GM19397 (cell line): ENCODE measurements around the gene NBDY.
"Not testable (repeated sequence)": the region's sequence is repeated elsewhere in the genome, so short reads cannot be mapped to it uniquely, and the experiment has no call there.

Source experiments
- ATAC-seq: cut with Tn5 transposase; IDR thresholded peaks from one replicate; pipeline ENCODE4 v1.9.1; 2021; ENCODE audit warnings: mild to moderate bottlenecking, moderate library complexity; ENCODE audit not compliant: unreplicated experiment

Gene NBDY

DNA sequence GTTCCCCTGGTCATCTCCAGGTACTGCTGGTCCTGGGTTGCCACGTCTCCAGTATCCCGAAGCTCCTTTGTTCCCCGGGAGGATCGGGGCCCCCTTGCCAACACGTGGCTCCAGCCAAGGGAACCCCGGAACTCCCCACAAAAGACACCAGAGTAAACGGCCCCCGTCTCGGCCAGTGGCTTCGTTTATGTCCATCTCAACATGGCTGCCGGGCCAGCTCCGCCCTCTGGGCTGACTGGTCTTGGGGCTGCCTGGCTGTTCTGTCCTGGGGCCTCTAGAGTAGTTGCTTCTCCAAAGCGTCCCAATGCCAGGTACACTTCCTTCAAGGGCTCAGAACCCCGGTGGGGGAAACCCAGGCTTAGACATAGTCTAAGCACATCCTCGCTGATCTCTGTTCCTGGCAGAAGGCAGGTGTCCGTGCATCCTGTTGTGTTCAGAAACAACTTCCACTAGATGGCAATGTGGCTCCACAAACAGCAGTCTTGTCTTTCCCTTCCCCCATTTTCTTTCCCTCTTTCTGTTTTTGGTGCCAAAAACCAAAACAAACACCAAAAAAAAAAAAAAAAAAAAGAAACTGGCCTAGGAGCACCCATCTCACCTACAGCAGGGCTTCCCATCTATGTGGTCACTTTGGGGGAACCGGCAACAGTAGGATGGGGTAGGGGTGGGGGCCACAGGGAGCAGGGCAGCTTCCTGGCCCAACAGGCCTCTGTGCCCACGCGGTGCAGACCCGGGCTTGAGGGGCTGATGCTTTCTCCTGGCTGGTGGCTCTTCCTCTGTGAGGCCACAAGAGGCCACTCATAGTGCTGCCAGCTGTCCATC, 35.3 kb downstream of the NBDY start:
- peak; percentile 57 for ATAC-seq

DNA sequence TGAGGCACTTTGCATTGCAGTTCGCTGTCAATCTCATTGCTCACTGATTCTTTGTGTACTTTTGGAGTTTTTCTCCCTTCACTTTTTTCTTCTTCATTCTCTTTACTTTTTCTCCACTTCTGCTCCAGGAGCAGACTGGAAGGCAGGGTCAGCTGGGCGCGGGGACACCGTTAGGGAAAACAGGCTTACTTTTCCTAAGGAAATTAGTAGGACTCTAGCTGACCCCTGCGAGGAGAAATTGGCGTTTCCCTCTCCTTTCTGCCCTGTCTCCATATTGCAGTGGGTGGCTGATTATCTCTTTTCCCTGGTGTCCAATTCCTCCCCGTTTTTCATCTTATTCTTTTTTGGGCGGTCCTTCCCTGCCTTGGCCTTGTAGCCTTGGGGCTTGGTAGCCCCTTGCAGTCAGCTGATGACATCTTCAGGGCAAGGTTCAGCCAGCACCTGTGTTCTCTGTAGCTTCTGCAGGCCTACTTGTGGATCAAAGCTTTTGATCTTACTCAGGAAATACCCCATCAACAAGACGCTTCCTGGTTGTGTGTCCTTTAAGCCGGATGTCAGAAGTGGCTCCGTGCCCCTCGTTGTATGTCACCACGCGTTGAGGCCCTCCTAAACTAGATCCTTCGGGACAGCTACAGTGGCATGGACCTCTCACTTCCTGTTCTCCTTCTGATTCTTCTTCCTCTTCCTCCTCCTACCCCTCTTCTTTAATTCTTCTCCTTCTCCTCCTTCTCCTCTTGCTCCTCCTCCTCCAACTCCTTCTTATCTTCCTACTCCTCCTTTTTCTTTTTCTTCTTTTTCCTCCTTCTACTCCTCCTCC, 36.1 kb downstream of the NBDY start:
- ATAC-seq = peak; percentile 37

DNA sequence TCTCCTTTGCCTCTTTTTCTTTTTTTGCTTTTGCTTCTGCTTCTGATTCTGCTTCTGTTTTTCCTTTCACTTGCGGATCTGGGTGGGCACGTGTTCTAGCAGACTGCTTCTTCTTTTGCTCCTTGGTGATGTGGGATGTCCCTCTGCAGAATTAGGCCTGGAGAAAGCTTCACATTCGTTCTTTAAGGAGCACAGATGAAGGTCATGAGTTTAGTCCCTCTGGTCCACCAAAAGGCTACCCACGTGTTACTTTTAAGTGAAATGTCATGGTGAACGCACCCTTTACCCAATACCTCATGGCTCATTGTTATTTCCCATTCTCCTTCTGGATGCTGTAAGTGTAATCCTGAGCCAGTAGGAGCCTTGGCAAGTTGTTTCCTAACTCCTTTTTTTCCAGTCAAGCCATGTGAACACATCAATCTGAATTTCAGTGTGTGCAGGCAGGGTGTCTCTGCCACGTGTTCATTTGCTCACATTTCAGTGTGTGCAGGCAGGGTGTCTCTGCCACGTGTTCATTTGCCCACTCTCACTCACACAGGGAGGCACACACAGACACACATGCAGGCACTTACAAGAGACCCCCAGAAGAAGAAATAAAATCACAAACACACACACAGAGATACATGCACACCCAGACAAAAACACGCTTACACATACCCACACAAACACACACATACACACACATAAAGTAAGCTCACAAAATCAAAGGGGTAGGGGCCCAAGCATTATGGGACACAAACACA, 36.9 kb downstream of the NBDY start:
- no peak for ATAC-seq

DNA sequence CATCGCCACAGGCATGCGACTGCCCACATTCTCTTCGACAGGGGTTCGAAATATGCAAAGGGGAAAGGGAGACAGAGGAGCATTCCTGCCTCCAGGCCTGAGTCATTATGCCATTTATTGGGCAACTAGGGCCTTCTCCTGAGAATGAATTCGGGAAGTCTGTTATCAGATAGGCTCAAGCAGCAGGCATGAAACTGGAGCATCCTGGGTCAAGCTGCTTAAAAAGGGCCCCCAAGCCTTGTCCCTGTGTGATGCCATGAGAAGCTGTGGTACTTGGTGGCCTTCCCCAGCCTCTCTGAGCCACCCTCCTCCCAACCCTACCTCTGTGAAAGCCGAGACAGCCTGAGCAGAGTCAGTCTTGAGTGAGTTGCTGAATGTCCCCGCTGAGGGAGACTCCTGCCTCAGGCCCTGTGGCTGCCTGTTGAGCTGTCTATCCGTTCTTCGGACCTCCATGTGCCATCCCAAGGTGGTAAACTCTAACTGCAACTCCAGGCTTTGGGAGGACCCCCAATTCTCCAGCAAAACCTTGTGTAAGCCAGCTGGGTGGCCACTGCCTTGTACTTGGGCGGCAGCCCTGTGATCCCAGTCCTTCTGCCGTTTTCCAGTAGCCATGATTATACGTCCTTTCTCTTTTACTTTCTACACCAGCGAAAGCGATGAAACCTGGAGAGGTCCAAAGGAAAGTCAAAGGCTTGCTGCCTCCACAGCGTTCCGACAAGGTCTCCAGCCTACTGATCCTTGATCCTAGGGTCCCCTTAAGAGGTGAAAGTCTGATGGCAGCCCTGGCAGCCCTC, 37.7 kb downstream of the NBDY start:
- ATAC-seq = no peak

DNA sequence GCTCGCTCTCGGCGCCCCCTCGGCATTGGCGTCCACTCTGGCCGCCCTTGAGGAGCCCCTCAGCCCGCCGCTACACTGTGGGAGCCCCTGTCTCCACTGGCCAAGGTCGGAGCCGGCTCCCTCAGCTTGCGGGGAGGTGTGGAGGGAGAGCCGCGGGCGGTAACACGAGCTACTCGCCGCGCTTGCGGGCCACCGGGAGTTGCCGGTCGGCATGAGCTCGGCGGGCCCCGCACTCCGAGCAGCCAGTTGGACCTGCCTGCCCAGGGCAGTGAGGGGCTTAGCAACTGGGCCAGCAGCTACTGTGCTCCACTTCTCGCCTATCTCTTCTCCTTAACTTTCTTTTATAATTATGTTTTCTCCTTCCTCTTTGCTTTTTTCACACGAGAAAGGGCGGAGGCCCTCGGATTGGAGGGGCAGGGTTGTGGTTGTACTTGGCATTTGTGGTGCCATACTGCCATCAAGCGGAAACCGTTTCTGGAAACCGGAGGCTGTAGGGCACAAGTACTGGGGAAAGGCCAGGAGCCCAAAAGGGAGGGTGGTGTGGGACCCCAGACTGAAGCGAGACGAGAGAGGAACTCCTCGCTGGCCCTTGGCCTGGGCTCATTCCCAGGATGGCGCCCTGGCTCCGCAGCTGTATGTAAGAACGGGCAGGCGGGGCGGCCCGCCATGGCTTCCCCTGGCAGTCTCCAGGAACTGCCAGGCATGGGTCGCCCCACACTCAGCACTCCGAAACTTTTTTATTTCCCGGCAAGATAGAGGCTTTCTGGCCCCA, 38.5 kb downstream of the NBDY start:
- ATAC-seq = not testable (repeated sequence)

DNA sequence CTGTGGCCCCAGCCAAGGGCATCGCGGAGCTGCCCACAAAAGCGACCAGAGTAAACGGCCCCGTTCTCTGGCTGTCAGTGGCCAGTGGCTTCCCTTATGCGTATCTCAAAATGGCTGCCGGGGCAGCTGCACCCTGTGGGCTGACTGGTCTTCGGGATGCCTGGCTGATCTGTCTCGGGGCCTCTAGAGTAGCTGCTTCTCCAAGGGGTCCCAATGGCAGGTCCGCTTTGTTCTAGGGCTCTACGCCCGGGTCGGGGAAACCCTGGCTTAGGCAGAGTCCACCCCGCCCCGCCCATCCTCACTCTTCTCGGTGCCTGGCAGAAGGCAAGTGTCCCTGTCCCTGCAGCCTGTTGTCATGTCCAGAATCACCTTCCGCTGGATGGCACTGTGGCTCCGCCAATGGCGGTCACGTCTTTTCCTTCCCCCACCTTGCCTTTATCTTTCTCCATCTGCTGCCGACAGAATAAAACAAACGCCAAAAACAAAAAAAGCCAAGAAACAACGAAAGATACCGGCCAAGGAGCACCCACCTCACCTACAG, 39.1 kb downstream of the NBDY start:
- not testable (repeated sequence) for ATAC-seq

DNA sequence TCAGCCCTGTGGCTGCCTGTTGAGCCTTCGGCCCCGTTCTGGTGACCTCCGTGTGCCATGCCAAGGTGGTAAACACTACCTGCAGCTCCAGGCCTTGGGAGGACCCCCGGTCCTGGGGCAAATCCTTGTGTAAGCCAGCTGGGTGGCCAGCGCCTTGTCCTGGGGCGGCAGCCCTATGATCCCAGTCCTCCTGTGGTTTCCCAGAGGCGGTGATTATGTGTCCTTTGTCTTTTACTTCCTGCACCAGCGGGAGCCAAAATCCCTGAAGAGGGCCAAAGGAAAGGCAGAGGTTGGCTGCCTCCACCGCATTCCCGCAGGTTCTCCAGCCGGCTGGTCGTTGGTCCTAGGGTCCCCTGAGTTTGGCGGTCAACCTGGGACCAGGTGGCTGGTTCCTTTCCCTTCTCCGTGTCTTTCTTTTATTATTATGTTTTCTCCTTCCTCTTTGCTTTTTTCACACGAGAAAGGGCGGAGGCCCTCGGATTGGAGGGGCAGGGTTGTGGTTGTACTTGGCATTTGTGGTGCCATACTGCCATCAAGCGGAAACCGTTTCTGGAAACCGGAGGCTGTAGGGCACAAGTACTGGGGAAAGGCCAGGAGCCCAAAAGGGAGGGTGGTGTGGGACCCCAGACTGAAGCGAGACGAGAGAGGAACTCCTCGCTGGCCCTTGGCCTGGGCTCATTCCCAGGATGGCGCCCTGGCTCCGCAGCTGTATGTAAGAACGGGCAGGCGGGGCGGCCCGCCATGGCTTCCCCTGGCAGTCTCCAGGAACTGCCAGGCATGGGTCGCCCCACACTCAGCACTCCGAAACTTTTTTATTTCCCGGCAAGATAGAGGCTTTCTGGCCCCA, 43.9 kb downstream of the NBDY start:
- not testable (repeated sequence) for ATAC-seq

DNA sequence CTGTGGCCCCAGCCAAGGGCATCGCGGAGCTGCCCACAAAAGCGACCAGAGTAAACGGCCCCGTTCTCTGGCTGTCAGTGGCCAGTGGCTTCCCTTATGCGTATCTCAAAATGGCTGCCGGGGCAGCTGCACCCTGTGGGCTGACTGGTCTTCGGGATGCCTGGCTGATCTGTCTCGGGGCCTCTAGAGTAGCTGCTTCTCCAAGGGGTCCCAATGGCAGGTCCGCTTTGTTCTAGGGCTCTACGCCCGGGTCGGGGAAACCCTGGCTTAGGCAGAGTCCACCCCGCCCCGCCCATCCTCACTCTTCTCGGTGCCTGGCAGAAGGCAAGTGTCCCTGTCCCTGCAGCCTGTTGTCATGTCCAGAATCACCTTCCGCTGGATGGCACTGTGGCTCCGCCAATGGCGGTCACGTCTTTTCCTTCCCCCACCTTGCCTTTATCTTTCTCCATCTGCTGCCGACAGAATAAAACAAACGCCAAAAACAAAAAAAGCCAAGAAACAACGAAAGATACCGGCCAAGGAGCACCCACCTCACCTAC, 44.5 kb downstream of the NBDY start:
- not testable (repeated sequence) for ATAC-seq

DNA sequence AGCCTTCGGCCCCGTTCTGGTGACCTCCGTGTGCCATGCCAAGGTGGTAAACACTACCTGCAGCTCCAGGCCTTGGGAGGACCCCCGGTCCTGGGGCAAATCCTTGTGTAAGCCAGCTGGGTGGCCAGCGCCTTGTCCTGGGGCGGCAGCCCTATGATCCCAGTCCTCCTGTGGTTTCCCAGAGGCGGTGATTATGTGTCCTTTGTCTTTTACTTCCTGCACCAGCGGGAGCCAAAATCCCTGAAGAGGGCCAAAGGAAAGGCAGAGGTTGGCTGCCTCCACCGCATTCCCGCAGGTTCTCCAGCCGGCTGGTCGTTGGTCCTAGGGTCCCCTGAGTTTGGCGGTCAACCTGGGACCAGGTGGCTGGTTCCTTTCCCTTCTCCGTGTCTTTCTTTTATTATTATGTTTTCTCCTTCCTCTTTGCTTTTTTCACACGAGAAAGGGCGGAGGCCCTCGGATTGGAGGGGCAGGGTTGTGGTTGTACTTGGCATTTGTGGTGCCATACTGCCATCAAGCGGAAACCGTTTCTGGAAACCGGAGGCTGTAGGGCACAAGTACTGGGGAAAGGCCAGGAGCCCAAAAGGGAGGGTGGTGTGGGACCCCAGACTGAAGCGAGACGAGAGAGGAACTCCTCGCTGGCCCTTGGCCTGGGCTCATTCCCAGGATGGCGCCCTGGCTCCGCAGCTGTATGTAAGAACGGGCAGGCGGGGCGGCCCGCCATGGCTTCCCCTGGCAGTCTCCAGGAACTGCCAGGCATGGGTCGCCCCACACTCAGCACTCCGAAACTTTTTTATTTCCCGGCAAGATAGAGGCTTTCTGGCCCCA, 49.3 kb downstream of the NBDY start:
- ATAC-seq = not testable (repeated sequence)

DNA sequence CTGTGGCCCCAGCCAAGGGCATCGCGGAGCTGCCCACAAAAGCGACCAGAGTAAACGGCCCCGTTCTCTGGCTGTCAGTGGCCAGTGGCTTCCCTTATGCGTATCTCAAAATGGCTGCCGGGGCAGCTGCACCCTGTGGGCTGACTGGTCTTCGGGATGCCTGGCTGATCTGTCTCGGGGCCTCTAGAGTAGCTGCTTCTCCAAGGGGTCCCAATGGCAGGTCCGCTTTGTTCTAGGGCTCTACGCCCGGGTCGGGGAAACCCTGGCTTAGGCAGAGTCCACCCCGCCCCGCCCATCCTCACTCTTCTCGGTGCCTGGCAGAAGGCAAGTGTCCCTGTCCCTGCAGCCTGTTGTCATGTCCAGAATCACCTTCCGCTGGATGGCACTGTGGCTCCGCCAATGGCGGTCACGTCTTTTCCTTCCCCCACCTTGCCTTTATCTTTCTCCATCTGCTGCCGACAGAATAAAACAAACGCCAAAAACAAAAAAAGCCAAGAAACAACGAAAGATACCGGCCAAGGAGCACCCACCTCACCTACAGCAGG, 50.0 kb downstream of the NBDY start:
- not testable (repeated sequence) for ATAC-seq

DNA sequence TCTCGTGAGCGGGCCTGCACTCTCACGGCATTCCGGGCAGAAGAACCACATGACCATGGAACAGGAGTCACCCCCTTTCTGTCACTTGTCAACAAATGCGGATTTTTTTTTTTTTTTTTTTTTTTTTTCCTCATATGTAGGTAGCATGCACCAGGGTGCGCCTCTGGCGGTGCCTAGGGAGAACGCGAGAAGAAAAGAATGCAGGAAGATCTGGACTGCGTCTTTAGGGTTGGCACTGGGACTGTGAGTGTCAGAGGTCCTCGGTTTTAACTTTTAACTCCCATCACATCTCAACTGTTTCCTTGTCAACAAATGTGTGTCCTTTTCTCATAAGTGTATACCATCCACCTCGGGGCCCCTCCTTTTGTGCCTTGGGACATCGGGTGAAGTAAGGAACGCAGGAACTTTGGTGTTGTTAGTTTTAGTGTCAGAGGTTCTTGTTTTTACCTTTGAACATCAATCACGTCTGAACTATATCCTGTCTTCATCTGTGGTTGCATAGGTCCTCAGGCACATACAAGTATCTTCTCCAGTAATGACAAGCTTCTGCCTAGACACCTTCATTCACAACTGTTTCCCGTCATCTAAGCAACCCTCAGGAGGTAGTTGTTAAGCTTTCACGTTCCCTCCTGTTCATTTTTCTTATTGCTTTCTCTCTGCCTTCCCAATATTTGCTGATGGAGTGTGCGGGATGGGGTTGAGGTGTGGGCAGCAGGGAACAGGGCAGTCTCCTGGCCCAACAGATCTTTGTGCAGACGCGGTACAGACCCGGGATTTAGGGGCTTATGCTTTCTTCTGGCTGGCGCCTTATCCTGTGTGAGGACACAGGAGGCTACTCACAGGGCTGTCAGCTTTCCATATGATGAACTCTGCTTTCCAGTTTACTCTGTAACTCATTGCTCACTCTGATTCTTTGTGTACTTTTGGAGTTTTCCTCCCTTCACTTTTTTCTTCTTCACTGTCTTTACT, 51.9 kb downstream of the NBDY start:
- not testable (repeated sequence) for ATAC-seq

DNA sequence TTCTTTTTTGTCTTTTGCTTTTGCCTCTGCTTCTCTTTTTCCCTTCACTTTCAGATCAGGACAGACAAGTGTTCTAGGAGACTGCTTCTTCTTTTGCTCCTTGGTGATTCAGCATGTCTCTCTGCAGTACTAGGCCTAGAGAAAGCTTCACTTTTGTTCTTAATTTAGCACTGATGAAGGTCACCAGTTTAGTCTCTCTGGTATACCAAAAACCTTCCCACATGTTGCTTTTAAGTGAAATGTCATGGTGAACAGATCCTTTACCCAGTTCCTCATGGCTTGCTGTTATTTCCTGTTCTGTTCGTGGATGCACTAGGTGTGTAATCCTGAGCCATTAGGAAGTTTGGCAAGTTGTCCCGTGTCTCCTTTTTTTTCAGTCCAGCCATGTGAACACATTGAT, 53.3 kb downstream of the NBDY start:
- no peak for ATAC-seq

DNA sequence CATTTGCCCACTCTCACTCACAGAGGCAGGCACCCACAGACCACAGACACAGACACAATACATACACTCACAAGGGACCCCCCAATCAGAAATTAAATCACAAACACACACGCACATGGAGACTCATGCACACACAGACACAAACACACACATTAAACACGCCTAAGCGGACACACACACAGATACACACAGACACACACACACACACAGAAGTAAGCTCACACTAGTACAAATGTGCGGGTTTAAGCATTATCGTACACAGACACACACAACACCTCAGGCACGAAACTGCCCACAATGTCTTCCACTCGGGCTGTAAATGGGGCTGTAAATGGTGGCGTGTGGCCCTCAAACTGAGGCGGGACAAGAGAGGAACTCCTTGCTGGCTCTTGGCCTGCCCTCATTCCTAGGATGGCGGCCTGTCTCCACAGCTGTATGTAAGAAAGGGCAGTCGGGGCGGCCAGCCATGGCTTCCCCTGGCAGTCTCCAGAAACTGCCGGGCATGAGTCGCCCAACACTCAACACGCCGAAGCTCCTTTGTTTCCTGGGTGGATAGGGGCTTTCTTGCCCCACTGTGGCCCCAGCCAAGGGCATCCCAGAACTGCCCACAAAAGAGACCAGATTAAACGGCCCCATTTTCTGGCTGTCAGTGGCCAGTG, 53.9 kb downstream of the NBDY start:
- ATAC-seq = no peak

DNA sequence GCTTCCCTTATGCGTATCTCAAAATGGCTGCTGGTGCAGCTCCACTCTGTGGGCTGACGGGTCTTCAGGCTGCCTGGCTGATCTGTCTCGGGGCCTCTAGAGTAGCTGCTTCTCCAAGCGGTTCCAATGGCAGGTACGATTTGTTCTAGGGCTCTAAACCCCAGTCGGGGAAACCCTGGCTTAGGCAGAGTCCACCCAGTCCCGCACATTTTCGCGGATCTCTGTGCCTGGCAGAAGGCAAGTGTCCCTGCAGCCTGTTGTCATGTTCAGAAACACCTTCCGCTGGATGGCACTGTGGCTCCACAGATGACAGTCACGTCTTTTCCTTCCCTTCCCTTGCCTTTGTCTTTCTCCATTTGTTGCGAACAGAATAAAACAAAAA, 54.4 kb downstream of the NBDY start:
- ATAC-seq = no peak

DNA sequence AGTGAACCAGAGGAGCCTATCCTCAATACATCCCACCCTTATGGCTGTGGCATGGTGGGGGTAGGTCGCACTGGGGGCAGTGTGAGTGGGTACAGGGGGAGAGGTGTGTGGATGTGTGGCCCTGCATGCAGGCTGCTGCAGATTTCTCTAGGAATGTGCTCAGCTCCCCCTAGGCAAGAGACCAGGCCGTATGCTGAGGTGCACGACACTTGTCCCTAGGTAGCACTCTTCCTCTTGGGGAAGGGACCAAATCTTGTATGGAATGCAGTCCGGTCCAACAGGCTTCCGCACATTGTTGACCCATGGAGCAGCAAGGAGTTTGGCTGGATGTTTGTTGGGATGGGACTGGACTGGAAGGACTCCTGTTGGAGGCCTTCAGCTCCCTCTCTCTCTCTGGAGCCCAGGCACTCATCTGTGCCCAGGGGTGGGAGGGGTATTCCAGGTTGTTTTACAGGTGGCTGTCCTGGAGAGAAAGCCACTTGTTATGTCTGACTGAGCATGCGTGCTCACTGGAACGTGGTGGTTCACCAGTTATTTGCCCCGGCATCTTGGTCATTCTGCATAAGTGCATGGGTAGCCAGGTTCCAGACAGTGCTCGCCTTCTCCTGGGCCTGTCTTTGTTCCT, 55.1 kb downstream of the NBDY start:
- ATAC-seq = no peak
